NCI-H2196 treated with DMSO at 0.1 percent for 48 hours (cell line): ENCODE measurements around the gene CAPN1.

Source experiments
- DNase-seq: peaks from one replicate; lab custom pipeline; 2025; ENCODE audit not compliant: unreplicated experiment; lab: John Stamatoyannopoulos, UW

Gene CAPN1

GRCh38 chr11:65258988-65259387 is 77.3 kb downstream of the CAPN1 start:
- no peak for DNase-seq

GRCh38 chr11:65260302-65260701 is 78.6 kb downstream of the CAPN1 start:
- no peak for DNase-seq

- DNase-seq: no peak
Measured at GRCh38 chr11:65260756-65261590, 79.2 kb downstream of the CAPN1 start.
